HT-29 (cell line): ENCODE data around the gene TP73. TPM values are rescaled to one million over a fixed set of nuclear protein-coding genes. Genes with fewer than 3 reads are reported as not detected.
"Not testable (repeated sequence)": the region's sequence is repeated elsewhere in the genome, so short reads cannot be mapped to it uniquely, and the experiment has no call there.

Experiments
- DNase-seq: peaks from one replicate; pipeline ENCODE4 v3.0.0-alpha.2; 2015; ENCODE audit warnings: low spot score
- total RNA-seq: library from RNA; depleted of rRNA; stranded (reverse); fragments of >200 nt; shearing (Covaris generic); gene quantifications from 2 replicates; pipeline ENCODE4 v1.2.3, GENCODE V29; 2014

Gene TP73
- total RNA-seq, 1 experiment from 2014 or later = 11.1 TPM

DNA sequence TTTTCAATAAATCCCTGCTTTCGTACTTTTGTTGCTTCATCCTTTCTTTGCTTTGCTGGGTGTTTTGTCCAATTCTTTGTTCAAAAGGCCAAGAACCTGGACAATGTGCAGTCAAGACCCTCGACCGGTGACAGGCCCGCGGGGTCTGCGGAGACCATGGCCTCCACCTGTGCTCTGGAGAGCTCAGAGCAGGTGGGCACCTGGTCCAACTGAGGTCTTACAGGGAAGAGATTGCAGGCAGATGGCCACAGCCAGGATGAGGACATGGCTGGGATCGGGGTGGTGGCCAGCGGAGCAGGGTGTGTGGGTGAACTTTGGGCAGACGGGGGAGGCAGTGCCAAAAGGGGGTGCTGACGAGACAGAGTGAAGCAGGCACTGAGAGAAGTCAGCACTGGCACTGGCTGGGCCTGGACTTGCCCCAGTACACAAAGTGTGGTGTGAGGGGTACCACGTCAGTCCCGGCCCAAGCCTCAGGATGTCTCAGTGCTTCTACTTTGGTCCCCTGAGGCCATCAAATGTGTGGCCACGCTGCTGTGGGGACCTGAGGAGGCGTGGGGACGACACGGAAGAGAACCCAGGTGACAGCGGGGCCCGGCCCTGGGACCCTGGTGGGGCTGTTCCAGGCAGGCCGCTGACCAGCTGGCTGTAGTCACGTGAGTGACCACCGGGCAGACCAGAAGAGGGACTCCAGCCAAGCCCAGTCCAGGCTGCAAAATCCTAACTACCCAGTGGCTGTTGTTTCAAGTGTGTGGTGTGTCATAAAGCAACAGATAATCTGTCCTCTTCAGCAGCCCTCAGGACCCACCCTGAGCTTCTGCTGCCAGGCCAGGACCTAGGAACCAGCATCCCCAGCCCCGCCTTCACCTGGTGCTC, 89.5 kb downstream of the TP73 start:
- DNase-seq = no peak

DNA sequence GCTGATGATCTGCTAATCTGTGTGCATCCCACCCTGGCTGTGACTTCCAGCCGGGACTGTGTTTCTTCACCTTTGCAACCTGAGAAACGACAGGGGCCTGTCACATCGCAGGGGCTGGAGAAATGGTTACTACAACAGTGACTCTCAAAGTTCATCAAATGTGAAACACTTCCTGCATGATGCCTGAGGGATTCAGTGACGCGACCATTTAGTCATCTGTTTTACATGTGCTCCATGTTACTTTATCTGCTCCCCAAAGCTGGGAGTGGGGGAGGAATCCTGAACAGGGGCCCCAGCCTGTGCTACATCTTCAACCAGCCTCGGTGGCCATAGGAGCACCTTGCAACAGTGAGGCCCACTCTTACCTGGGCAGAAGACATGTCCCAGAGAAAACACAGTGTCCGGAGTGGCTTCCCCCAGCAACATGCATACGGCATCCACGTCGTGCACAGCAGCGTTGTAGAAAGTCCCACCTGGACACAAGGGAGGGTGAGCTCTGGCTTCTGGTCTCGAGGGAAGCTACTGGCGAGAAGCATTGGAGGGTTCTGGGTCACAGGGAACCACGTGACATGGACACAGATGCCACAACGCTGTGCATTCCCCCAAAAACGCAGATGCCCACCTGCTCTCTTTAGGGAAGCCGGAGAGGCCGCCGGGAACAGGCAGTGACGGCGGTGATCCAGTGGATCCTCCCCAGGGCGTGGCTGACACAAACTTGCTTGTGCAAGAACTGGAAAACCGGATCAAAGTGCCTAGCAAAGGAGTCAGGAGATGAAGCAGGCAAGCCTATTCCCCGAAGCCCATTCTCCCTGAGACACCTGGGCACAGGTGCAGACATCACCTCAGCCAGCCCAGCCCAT, 90.4 kb downstream of the TP73 start:
- no peak for DNase-seq

DNA sequence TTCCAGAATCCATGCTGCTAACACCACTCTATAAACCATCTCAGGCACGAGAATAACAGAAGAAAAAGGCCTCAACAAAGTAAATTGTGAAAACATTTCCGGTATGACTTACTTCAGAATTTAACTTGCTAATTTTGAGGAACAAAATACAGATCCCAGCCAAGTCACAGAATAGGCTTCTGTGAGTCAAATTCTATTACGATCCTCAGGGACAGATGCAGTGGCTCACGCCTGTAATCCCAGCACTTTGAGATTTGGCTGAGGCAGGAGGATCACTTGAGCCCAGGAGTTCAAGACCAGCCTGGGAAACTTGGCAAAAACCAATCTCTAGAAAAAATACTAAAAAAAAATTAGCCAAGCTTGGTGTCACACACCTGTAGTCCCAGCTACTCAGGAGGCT, 91.1 kb downstream of the TP73 start:
- DNase-seq = no peak

DNA sequence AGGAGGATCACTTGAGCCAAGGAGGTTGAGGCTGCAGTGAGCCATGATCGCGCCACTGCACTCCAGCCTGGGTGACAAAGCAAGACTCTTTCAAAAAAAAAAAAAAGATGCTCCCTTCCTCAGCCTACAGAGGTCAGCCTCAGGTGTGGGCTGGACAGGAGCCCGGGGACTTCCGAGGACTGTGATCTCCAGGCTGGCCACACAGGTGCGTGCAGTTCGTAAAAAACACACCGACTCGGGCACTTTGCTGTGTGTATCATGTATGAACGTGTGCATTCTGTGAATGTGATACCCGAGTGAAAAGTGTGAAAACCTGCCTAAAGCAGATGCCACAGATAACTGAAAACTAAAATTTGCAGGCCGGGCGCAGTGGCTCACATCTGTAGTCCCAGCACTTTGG, 91.5 kb downstream of the TP73 start:
- DNase-seq = no peak

GRCh38 chr1:3744646-3745045, 92.3 kb downstream of the TP73 start:
- DNase-seq = no peak

GRCh38 chr1:3745071-3745470, 92.8 kb downstream of the TP73 start:
- DNase-seq = no peak

GRCh38 chr1:3745590-3746381, 93.5 kb downstream of the TP73 start:
- no peak for DNase-seq

DNA sequence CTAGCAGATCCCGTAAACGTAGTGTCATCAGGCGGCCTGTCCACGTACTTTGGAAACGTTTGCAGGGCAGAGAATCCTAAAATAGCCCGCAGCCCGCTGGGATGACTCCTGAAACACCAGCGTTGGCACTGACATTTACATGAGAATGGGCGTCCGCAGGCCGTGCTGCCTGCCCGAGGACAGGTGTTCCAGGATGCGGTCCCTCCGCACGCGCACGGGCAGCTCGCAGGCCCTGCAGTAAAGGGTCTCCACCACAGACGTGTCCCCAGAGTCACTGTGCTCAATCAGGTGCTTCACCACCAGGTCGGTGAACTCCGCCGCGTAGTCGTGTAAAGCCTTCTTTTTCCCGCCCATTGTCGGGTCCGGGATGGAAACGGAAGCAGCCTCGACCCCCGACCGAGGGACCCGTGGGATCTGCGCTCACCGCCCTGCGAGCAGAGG, 94.1 kb downstream of the TP73 start:
- no peak for DNase-seq

DNA sequence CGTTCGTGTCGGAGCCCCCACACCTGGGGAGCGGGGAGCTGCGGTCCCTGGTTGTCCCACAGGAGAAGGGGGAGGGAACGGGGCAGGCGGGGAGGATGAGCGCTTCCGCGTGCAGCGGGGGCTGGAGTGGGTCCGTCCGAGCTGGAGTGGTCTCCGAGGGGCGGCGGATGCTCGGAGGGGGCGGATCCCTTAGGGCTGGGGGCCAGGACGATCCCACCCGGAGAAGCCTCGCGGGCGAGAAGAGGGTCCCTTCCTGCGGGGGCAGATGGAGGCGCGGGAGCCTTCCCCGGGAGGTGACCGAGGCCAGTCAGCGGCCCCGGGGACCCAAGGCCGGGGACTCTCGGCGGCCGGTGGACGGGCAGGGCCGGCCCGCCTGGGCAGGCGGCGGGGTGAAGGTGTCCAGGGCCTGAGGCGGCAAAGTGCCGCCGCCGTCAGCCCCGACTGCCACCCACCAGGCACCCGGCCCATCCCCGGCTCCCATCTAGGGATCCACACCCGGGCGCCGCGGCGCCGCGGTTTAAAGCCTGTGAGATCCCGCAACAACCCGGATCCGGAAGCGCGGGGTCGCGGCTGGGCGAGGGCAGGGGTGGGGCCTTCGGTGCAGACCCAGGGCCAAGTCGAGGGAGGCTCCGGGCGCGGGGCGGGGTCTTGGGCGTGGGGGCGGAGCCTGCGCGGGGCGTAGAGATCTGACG, 94.7 kb downstream of the TP73 start:
- DNase-seq = no peak

DNA sequence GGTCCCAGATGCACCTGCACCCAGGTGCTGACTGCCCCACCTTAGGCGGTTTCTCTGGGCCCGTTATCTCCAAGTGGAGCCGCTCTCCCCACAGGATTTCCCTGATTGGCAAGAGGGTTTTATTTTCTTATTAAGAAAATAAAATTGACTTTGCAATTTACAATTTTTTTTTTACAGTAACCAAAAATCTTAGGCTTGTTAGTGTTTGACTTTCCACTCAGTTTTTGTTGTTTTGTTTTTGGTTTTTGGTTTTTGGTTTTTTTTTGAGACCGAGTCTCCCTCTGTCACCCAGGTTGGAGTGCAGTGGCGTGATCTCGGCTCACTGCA, 95.2 kb downstream of the TP73 start:
- DNase-seq = no peak

DNA sequence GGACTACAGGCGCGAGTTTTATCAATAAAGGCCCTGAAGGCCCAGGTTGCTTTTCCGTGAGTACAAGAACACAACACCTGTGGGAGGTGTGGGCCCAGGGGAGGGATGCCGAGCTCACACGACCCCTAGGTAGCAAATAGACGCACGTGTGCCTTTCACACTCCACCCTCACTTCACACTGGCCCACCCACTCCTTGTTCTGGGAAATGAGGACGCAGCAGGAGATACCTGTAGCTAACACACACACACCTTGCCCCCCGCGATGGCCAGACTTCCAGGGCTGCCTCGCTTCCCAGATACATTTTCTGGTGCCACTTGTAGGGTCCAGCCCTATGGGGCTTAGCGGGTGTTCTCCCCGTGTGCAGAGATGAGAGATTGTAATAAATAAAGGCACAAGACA, 95.6 kb downstream of the TP73 start:
- no peak for DNase-seq

GRCh38 chr1:3748316-3748900, 96.1 kb downstream of the TP73 start:
- not testable (repeated sequence) for DNase-seq

- DNase-seq = no peak
Measured at GRCh38 chr1:3749512-3749911, 97.2 kb downstream of the TP73 start.

GRCh38 chr1:3750741-3751140, 98.4 kb downstream of the TP73 start:
- DNase-seq = no peak

DNA sequence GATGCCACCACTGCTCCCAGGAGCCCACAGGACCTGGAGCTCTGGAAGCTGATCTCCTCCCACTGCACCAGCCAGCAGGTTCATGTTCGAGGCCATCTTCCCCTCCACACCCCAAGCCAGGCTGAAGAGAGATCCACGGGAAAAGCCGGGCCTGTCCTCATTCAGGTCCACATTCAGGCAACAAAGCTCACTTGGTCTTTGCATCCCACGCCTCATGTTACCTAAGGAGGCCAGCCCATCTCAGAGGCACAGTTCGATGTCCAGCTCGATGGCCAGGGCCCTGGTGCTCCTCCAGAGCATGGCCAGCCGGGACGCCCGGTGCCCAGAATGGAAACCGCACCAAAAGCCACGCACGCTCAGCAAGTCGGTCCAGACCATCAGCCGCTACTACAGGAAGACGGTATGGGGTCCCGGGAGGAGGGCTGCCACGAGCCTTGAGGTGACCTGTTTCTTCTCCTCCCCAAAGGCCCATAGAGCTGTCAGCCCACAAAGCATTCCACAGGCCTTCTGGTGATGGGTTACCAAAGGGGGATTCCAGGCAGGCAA, 100.2 kb downstream of the TP73 start, which contains the start of gene CCDC27:
Gene CCDC27 (plus strand): TSS at position 51 of the 546 bp plus-strand sequence. CDS start 32 bp downstream, at position 83.
- no peak for DNase-seq

- DNase-seq = no peak
Measured at GRCh38 chr1:3753656-3754454, 101.5 kb downstream of the TP73 start.

GRCh38 chr1:3756394-3756793, 104.1 kb downstream of the TP73 start:
- DNase-seq = no peak

GRCh38 chr1:3759164-3759563, 106.8 kb downstream of the TP73 start:
- DNase-seq = no peak

- no peak for DNase-seq
Measured at GRCh38 chr1:3759796-3760195, 107.5 kb downstream of the TP73 start.
